HG03025 (cell line): Measurements from ENCODE around the gene ASTN1.

Experiments
- ATAC-seq: cut with Tn5 transposase; IDR thresholded peaks from one replicate; pipeline ENCODE4 v1.9.1; 2021; ENCODE audit warnings: mild to moderate bottlenecking, moderate library complexity; ENCODE audit not compliant: unreplicated experiment, low FRiP score

ASTN1 gene

DNA sequence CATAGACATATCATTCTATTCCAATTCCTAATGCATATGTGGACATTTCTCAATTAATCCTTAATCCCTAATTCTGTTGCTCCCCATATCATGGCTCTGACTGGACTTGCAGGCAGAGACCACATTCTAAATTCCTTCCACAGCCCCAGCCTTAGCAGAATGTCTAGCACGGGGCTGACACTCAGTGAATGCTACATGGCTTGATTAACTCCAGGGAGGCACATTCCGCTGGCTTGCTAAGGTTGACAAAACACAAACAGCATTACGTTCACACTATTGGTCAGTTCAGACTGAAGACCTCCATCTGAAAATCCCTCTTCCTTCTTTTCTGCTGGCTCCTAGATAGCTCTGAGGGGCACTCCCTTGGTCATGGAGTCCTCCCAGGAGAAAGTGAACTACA lies 119.4 kb downstream of the ASTN1 start:
- no peak for ATAC-seq

GRCh38 chr1:177044390-177044789 lies 120.1 kb downstream of the ASTN1 start:
- no peak for ATAC-seq

- ATAC-seq = no peak
Measured at GRCh38 chr1:177043597-177043996, 120.9 kb downstream of the ASTN1 start.

- ATAC-seq = no peak
Measured at GRCh38 chr1:177035586-177035985, 128.9 kb downstream of the ASTN1 start.

DNA sequence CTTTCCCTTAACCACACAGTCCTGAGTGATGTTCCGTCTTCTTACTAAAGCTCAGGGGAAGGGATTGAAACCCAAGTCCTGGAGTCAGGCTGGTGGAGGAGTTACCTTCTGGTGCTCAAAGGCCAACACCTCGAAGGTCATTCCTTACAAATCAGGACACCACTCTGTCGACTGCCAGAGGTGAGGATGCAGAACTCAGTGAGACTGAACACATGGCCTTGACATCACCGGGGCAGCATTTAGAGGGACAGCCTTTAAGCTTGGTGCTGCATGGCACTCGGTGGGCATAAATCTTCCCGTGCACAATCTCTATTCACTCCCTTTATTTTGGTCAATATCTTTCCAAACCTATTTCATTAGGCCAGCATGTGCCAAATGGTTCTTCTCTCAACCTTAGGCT lies 130.9 kb downstream of the ASTN1 start:
- ATAC-seq = no peak

DNA sequence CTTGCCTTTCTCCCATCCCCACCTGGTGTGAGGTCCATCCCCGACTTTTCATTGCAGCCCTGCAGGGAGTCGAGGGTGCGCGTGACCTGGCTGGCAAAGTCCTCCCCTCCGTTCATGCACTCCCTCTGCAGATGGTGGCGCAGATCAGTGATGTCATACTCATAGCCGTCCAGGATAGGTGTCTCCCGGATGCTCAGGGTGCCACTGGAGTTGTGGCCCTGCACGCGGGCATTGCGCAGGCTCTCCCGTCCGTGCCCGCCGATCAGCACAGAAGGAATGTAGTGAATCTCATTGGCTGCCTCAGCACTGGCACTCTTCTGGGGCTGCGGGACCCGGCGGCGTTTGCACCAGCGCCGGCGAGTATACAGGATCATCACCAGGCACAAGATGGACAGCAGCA lies 132.1 kb downstream of the ASTN1 start:
- ATAC-seq = no peak

DNA sequence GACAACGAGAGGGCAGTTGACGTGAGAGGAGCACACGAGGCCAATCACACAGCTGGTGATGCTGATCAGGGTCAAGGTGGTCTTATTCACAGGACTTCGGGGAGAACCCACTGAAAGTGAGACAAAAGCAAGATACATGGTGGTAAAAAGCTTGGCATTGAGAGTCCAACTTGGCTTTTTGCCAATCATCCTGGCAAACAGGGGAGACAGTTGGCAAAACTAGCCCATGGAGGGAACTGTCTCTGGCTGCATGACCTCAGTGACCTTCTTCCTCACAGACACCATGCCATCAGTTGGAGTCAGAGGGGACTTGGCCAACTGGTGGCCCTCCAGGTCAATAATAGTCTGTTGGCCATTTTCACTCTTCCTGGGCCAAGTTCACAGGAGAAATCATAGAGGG lies 139.9 kb downstream of the ASTN1 start:
- ATAC-seq = no peak

DNA sequence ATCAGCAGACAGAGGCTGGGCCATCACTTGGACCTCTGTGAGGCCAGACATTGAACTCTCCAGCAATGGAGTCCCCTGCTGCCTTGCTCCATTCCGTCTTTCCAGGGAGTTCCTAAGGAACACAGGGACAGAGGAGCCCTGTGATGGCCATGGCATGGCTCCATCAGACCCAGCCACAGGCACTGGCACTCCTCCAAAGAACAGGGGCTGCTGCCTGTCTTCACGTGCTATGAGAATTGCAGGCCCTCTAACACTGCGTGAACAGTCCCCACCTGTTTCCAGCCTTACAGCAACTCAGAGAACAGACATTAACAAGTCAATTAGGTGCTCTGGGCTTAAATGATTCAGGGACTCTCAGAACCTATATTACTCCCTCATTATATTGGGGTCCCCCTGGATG lies 140.8 kb downstream of the ASTN1 start:
- no peak for ATAC-seq

GRCh38 chr1:177023249-177023648 lies 141.3 kb downstream of the ASTN1 start:
- ATAC-seq = no peak

GRCh38 chr1:177021687-177022086 lies 142.8 kb downstream of the ASTN1 start:
- ATAC-seq = no peak

DNA sequence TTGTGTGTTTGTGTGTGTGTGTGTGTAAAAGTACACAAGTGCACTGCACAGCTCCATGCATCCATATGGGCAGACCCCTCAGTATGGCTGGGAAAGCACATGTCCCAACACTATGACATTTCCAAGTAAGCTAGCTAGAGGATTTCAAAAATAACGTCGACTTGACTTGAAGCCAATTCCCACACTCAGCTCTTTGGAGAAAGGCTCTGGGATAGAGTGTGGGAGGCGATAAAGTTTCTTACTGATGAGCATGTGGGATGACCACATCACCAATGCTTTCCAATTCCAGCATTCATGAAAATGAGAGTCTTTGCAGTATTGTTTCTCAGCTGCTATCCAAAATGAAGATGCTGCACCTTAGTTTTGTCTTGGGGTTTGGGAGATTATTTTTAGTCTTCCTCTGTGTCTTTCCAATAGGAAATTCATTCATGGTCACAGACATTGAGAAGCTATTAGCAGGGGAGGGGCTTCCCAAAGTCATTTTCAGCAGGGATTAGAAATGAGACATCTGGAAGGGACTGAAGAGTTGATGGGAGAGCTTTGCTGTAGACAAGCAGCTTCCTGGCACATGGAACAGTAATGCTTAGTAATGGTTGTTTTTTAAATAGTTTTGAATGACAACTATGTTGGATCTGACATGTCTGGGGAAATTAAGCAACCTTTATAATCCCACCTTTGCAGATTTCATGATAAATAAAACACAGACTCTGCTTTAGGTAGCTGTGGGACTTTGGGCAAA lies 143.5 kb downstream of the ASTN1 start:
- no peak for ATAC-seq

GRCh38 chr1:177017287-177017852 lies 147.1 kb downstream of the ASTN1 start:
- ATAC-seq = no peak

GRCh38 chr1:177014325-177014724 lies 150.2 kb downstream of the ASTN1 start:
- no peak for ATAC-seq

DNA sequence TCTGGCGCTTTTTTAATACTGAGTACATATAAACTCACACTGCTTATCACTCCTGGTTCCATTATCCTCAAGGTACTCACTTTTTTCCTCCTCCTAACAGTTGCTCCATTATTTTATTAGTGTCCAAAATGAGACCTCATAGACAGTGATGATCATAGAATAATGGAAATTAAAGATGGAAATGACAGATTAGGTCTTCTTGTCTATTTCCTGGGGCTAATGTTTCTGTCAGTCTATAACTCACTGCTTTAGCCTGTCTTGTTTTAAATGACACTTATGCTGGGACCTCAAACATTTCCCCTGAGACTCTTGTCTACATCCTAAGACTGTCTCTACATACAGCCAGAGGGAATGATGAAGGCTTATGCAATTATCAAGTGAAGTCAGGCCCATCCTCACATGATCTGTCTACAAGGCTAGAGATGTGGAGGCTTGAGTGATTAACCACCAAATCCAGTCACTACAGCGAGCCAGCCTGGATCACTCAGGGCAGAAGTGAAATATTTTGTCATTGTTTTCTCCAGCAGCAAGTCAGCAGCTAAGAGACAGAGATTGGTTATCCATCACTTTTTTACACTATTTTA lies 152.1 kb downstream of the ASTN1 start:
- no peak for ATAC-seq

- no peak for ATAC-seq
Measured at GRCh38 chr1:177011508-177011907, 153.0 kb downstream of the ASTN1 start.

DNA sequence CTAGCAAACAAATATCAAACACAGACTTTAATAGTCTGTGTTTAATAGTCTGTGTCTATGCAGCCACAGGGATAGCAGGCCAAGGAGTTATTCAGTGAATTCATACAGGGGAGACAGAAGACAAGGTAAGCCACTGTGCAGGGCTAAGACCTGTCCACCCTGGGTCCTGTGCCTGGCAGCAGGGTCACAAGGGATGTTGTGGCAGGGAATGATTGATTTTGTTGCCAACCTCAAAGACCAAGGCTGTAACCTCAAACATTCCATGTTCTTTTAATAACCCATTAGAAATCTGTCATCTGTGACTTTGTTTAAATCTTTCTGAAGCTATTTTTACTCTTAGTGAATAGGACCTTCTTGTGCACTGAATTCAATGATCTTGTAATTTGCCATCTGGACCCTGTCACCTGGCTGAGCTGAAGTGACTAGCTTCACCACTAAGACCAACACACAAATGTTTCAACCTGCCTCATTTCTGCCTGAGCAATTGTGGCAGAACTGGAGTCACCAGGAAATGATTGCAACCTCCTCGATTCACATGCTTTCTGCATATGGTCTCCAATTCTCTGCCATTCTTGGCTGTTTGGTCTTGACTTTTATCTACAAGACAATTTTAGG lies 154.2 kb downstream of the ASTN1 start:
- ATAC-seq = no peak

GRCh38 chr1:177008653-177009052 lies 155.9 kb downstream of the ASTN1 start:
- ATAC-seq = no peak

DNA sequence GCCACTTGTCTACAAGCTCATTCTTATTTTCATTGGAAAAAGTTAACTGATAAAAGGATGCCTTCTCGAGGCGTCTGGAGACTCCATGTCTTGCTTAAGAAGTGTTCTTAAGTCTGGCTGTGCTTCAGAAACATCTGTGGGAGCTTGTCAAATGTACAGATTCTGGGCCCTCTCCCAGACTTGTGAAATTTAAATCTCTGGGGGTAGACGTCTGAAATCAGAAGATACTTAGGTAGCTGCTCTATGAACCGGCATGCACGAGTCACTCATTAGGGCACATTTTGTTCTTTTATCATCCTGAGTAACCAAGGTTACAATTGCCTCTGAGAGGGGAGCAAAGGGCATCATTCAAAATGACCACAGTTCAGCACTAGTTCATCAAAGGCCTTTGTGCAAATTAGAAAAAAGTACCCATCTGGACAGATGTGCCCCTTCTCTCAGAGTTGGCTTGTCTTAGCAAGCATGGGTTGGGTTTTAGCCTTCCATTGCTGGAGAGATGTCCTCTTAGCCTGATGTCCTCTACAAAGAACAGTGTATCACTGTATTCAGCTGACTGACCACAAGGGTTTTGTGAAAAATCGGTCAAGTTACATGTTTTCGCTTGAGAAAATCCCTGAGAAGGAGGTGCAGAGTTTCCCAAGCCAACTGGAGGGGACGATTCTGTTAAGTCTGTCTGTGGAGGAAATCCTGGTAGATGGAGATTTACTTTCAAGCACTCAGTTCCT lies 156.9 kb downstream of the ASTN1 start:
- ATAC-seq = no peak

GRCh38 chr1:177002891-177003290 lies 161.6 kb downstream of the ASTN1 start:
- no peak for ATAC-seq

DNA sequence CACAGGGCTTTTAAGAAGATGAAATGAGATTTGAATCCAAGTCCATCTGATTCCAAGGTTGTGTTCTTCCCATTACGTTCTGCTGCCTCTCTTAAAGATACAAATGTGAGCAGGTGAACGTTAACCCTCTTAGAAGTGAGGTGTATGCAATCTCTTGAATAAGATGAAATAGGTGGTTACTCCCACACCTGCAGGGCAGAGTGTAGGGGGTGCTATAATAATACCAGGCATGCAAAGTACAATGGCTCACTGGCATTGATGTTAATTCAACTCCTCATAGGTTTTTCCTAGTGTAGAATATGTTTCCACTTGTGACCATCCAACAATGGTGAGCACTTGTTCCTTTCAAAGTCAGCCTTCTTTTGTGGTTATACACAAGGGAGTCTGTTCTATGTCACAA lies 163.0 kb downstream of the ASTN1 start:
- ATAC-seq = no peak

DNA sequence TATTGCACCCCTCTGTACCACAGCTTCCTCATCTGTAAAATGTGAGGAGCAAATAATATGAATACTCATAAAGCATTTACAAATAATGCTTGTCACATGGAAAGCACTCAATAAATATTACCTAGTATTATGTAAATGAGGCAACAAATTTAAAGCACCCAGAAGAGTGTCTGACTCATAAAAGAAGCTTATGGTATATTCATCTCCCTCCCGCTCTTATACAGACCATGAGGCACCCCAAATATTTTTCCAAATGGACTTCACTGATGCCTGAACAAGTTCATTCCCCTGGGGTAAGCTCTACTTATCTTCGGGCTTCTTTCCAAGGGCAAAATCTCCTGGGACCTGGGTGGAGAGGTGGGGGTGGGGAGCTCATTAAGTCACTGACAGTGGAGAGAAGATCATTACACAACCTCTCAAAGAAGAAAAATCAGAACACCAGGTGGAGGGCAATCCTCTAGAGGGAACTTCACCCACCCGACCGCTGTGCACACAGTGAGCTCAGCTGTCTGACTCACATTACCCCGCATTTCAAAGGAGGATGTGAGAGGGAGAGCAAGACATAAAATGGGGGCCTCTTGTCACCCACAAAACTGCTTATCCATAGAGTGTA lies 166.2 kb downstream of the ASTN1 start:
- no peak for ATAC-seq
